Stomach (tissue), 9 donors: Measurements from ENCODE around the gene CERS6. TPM values are rescaled to one million over a fixed set of nuclear protein-coding genes. Genes with fewer than 3 reads are reported as not detected.
A peak's percentile ranks its signal among the peaks of the same experiment; 100 is the strongest.

Experiments used
- DNase-seq, 2 donors: peaks; one replicate each; pipeline versions ENCODE4 v3.0.0 to v3.0.0-alpha.2; 2013 to 2019
- H3K27ac ChIP-seq, 5 donors: fragments of 200-600 bp in 4 of 5; sonication (generic) in 4 of 5; one replicate each; pipeline ENCODE4 v1.5.1; 2013 to 2019; ENCODE audit warnings: mild to moderate bottlenecking in 1 of 5, moderate library complexity in 1 of 5
- H3K27me3 ChIP-seq, 3 donors: fragments of 200-600 bp; sonication (generic); one replicate each; pipeline ENCODE4 v1.5.1; 2017 to 2019; ENCODE audit warnings: mixed run types in 1 of 3
- H3K36me3 ChIP-seq, 4 donors: fragments of 200-600 bp; sonication (generic); 1 replicate in 3 of 4; 2 replicates in 1 of 4; pipeline ENCODE4 v1.5.1; 2016 to 2019
- H3K4me1 ChIP-seq, 4 donors: fragments of 200-600 bp; sonication (generic); one replicate each; pipeline ENCODE4 v1.5.1; 2016 to 2019
- H3K4me3 ChIP-seq, 4 donors: fragments of 200-600 bp; sonication (generic) in 3 of 4; one replicate each; pipeline ENCODE4 v1.5.1; 2016 to 2019; ENCODE audit warnings: mild to moderate bottlenecking in 1 of 4
- H3K9me3 ChIP-seq, 4 donors: fragments of 200-600 bp; sonication (generic); one replicate each; pipeline ENCODE4 v1.5.1; 2016 to 2019
- CTCF ChIP-seq, 7 experiments: fragments of 450-650 bp in 4 of 7; fragments of 200-600 bp in 3 of 7; sonication (generic) in 3 of 7; IDR thresholded peaks; one replicate each; pipeline ENCODE4 v1.5.1; 2016 to 2019; ENCODE audit warnings: antibody characterized with exemption in 7 of 7, control low read depth in 2 of 7, mild to moderate bottlenecking in 1 of 7
- EP300 ChIP-seq: sonication (generic); formaldehyde crosslinking; IDR thresholded peaks from one replicate; pipeline ENCODE4 v1.6.1; 2017; ENCODE audit warnings: antibody characterized with exemption
- POLR2A ChIP-seq, 4 donors: fragments of 450-650 bp; IDR thresholded peaks; one replicate each; pipeline ENCODE4 v1.6.1; 2016; ENCODE audit warnings: antibody characterized with exemption in 4 of 4, control low read depth in 2 of 4, mild to moderate bottlenecking in 1 of 4, moderate library complexity in 1 of 4
- POLR2AphosphoS5 ChIP-seq, 3 donors: sonication (generic); formaldehyde crosslinking; IDR thresholded peaks; one replicate each; pipeline ENCODE4 v1.6.1; 2016; ENCODE audit warnings: antibody characterized with exemption in 3 of 3
- WGBS, 5 donors: extraction: QIAGEN DNeasy Blood & Tissue Kit in 3 of 5; methylation state at CpG; one replicate each; pipeline versions ENCODE4 v1.1.5 to v1.1.7; 2013 to 2018; 5-methylcytosine and 5-hydroxymethylcytosine counted together
- intact Hi-C: fragments of 100-400 bp; cut with DNase I; formaldehyde crosslinking; loops from one replicate; pipeline ENCODE4 v1.15.1; 2023; ENCODE audit warnings: low total_unique reads
- polyA plus RNA-seq, 3 donors: library from polyadenylated mRNA; stranded (reverse); fragments of 200-250 nt; gene quantifications; one replicate each; pipeline ENCODE4 v1.2.3, GENCODE V29; 2013
- total RNA-seq, 5 donors: library from RNA; depleted of rRNA; stranded (reverse); fragments of >200 nt; gene quantifications; one replicate each; pipeline versions ENCODE4 v1.1.0 to v1.2.3, GENCODE V29; 2014 to 2016
- donor health status: healthy with polysubstance abuse.
- donor health status: Bipolar disorder and iron deficiency.
- donor health status: healthy.

The CERS6 gene
- total and polyA plus RNA-seq, 8 donors: 4.0 to 102 (median 53.2) TPM

GRCh38 chr2:168510125-168510756 lies 54.2 kb downstream of the CERS6 start:
- no peak for TF ChIP-seq EP300
- no peak for TF ChIP-seq CTCF (IDR thresholded peaks at IDR 0.05)
- TF ChIP-seq POLR2A (IDR thresholded peaks at IDR 0.05): no peak
- TF ChIP-seq POLR2AphosphoS5 (IDR thresholded peaks at IDR 0.05): no peak
- H3K4me3 ChIP-seq: no peak overlapping the region
- H3K27me3 ChIP-seq: no peaks in the 10 kb centered on the region
- H3K27ac ChIP-seq: no peak overlapping the region
- H3K36me3 ChIP-seq: no peaks in the 10 kb centered on the region
- peaks cover 0 to 51% (median 11%) of the 10 kb centered on the region in 4 donors for H3K4me1 ChIP-seq
- no peaks in the 10 kb centered on the region for H3K9me3 ChIP-seq
- intact Hi-C loops: no loop called here
- 78 to 87% (median 84%) methylated on average over 6 of the region's 6 CpGs for WGBS, 5 donors
- no peak for DNase-seq

GRCh38 chr2:168514692-168515091 lies 58.6 kb downstream of the CERS6 start:
- Histone ChIP-seq H3K4me3 (no peak overlapping the region), H3K36me3 (no peaks in the 10 kb centered on the region), H3K4me1 (peaks cover 0 to 62% (median 27%) of the 10 kb centered on the region in 4 donors), H3K27ac (peak overlapping the region in 2 of 5 donors; percentile 22 to 65), H3K27me3 (no peaks in the 10 kb centered on the region), H3K9me3 (no peaks in the 10 kb centered on the region)
- no peak for DNase-seq
- TF ChIP-seq CTCF (IDR thresholded peaks at IDR 0.05) (no peak), POLR2AphosphoS5 (IDR thresholded peaks at IDR 0.05) (no peak), EP300 (no peak)
- intact Hi-C loops: no loop called here
- 80 to 100% (median 86%) methylated on average over 1 of the region's 1 CpG for WGBS, 5 donors

- intact Hi-C loops: no loop called here
- no peaks in the 10 kb centered on the region for H3K27me3 ChIP-seq
- peak overlapping the region in 4 of 5 donors; percentile 22 to 65 (median 38) for H3K27ac ChIP-seq
- H3K36me3 ChIP-seq: no peaks in the 10 kb centered on the region
- WGBS, 5 donors: 59 to 86% (median 69%) methylated on average over 2 of the region's 2 CpGs
- peak in 1 of 2 donors; percentile 35 for DNase-seq
- no peaks in the 10 kb centered on the region for H3K9me3 ChIP-seq
- H3K4me3 ChIP-seq: no peak overlapping the region
- TF ChIP-seq POLR2AphosphoS5 (IDR thresholded peaks at IDR 0.05) (peak in 2 of 3 donors; percentile 10 to 44), EP300 (no peak)
- peaks cover 0 to 58% (median 27%) of the 10 kb centered on the region in 4 donors for H3K4me1 ChIP-seq
Measured at GRCh38 chr2:168515502-168515901, 59.4 kb downstream of the CERS6 start.

- Histone ChIP-seq H3K4me3 (no peak overlapping the region), H3K9me3 (no peaks in the 10 kb centered on the region), H3K27ac (peak overlapping the region in 2 of 5 donors; percentile 55 to 65), H3K36me3 (no peaks in the 10 kb centered on the region), H3K4me1 (peaks cover 3 to 72% (median 36%) of the 10 kb centered on the region in 4 donors), H3K27me3 (no peaks in the 10 kb centered on the region)
- DNase-seq: no peak
- intact Hi-C loops: no loop called here
- TF ChIP-seq EP300: no peak
- TF ChIP-seq POLR2A (IDR thresholded peaks at IDR 0.05): no peak
- no peak for TF ChIP-seq CTCF (IDR thresholded peaks at IDR 0.05)
- 69 to 81% (median 79%) methylated on average over 7 of the region's 7 CpGs for WGBS, 5 donors
Measured at GRCh38 chr2:168517816-168518215, 61.7 kb downstream of the CERS6 start.

DNA sequence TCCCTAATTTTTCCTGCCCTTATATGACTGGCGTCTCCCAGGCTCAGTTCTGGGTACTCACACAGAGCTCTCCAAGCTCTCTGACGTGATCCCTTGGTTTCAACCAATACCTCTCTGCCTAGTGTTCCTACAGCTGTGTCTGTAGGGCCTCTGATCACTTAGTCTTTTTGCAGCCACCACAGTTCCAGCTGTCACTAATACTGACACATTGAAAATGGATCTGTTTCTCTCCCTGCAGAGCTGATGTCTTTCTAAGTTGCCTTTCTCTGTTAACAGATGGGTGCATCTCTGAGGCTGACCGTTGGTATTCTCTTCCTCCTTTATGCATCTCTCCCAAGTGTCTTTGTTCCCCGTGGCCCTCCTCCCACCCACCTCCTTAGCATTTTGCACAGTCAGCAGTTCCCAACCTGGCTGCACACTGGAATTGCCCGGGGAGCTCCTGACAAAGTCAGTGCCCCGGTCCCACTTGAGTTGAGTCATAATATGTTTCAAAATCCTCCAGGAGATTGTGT lies 62.5 kb downstream of the CERS6 start:
- peaks cover 3 to 75% (median 39%) of the 10 kb centered on the region in 4 donors for H3K4me1 ChIP-seq
- no peak for TF ChIP-seq CTCF (IDR thresholded peaks at IDR 0.05)
- peak in 1 of 3 donors; percentile 56 for TF ChIP-seq POLR2AphosphoS5 (IDR thresholded peaks at IDR 0.05)
- TF ChIP-seq POLR2A (IDR thresholded peaks at IDR 0.05): no peak
- no peak for TF ChIP-seq EP300
- no peaks in the 10 kb centered on the region for H3K9me3 ChIP-seq
- intact Hi-C loops: no loop called here
- no peaks in the 10 kb centered on the region for H3K27me3 ChIP-seq
- H3K27ac ChIP-seq: peak overlapping the region in 2 of 5 donors; percentile 55 to 65
- H3K4me3 ChIP-seq: no peak overlapping the region
- 31 to 49% (median 40%) methylated on average over 6 of the region's 6 CpGs for WGBS, 5 donors
- H3K36me3 ChIP-seq: no peaks in the 10 kb centered on the region
- DNase-seq: peak in 1 of 2 donors; percentile 40
